Gastrocnemius medialis (tissue), 4 donors: ENCODE measurements around the gene ASTN1. TPM values are rescaled to one million over a fixed set of nuclear protein-coding genes. Genes with fewer than 3 reads are reported as not detected.

Source experiments
- ATAC-seq, 2 donors: fragments of 150-250 bp; one replicate each; pipeline ENCODE4 v1.9.1; 2016
- DNase-seq, 2 donors: peaks; one replicate each; pipeline ENCODE4 v3.0.0-alpha.2; 2019
- H3K27ac ChIP-seq, 4 donors: fragments of 200-600 bp; sonication (generic); 1 replicate in 1 of 4; 2 replicates in 3 of 4; pipeline ENCODE4 v1.5.1; 2016 to 2018; ENCODE audit warnings: mild to moderate bottlenecking in 2 of 4, moderate library complexity in 1 of 4
- H3K27me3 ChIP-seq, 3 donors: fragments of 200-600 bp; sonication (generic) in 2 of 3; 1 replicate in 1 of 3; 2 replicates in 2 of 3; pipeline versions ENCODE4 v1.5.1 to v1.6.0; 2016 to 2019; ENCODE audit warnings: mild to moderate bottlenecking in 1 of 3, moderate library complexity in 1 of 3
- H3K36me3 ChIP-seq, 2 donors: fragments of 200-600 bp; sonication (generic) in 1 of 2; one replicate each; pipeline ENCODE4 v1.5.1; 2017 to 2018
- H3K4me1 ChIP-seq, 2 donors: fragments of 200-600 bp; sonication (generic) in 1 of 2; one replicate each; pipeline ENCODE4 v1.5.1; 2016 to 2017; ENCODE audit warnings: mild to moderate bottlenecking in 2 of 2
- H3K4me3 ChIP-seq, 4 donors: fragments of 200-600 bp; sonication (generic) in 3 of 4; 1 replicate in 1 of 4; 2 replicates in 3 of 4; pipeline ENCODE4 v1.5.1; 2016 to 2019; ENCODE audit warnings: mild to moderate bottlenecking in 2 of 4
- H3K9me3 ChIP-seq, 3 donors: fragments of 200-600 bp; sonication (generic) in 2 of 3; 1 replicate in 1 of 3; 2 replicates in 2 of 3; pipeline ENCODE4 v1.5.1; 2016 to 2019
- CTCF ChIP-seq, 5 experiments: fragments of 450-650 bp in 3 of 5; fragments of 200-600 bp in 2 of 5; sonication (generic) in 2 of 5; IDR thresholded peaks in 4 of 5; conservative IDR thresholded peaks in 1 of 5; 1 replicate in 4 of 5; 2 replicates in 1 of 5; pipeline ENCODE4 v1.5.1; 2016 to 2019; ENCODE audit warnings: antibody characterized with exemption in 5 of 5, mild to moderate bottlenecking in 3 of 5, moderate library complexity in 3 of 5
- POLR2A ChIP-seq, 2 donors: fragments of 450-650 bp; IDR thresholded peaks; one replicate each; pipeline ENCODE4 v1.6.1; 2017; ENCODE audit warnings: antibody characterized with exemption in 2 of 2, mild to moderate bottlenecking in 2 of 2, moderate library complexity in 2 of 2
- in situ Hi-C, 4 donors: fragments of 200-750 bp; cut with MboI; loops; one replicate each; pipeline versions ENCODE4 v1.15.0 to v1.8.0; 2017; ENCODE audit warnings: low sequenced_read_pairs in 4 of 4
- intact Hi-C: fragments of 100-400 bp; cut with DNase I; formaldehyde crosslinking; loops from one replicate; pipeline ENCODE4 v1.15.1; 2023; ENCODE audit warnings: low total_unique reads
- total RNA-seq, 4 donors: library from RNA; depleted of rRNA; stranded (reverse); fragments of >200 nt; gene quantifications; one replicate each; pipeline versions ENCODE4 v1.1.0 to v1.2.3, GENCODE V29; 2016

ASTN1 gene
- total RNA-seq, 4 donors from 2014 or later: 0.09 to 0.10 TPM; not detected in 2

GRCh38 chr1:177063648-177064047 is 100.9 kb downstream of the ASTN1 start:
- ATAC-seq (no peak), DNase-seq (no peak)
- in situ Hi-C loops: no loop called here
- intact Hi-C loops: no loop called here
- H3K27ac ChIP-seq: no peak overlapping the region
- no peak overlapping the region for H3K4me3 ChIP-seq
- H3K36me3 ChIP-seq: no peaks in the 10 kb centered on the region
- H3K27me3 ChIP-seq: no peaks in the 10 kb centered on the region
- TF ChIP-seq CTCF (IDR thresholded peaks at IDR 0.05 in 4 of 5, conservative IDR thresholded peaks at IDR 0.05 in 1 of 5) (no peak), POLR2A (IDR thresholded peaks at IDR 0.05) (no peak)
- no peaks in the 10 kb centered on the region for H3K9me3 ChIP-seq
- no peaks in the 10 kb centered on the region for H3K4me1 ChIP-seq

- in situ Hi-C loops: no loop called here
- H3K36me3 ChIP-seq: no peaks in the 10 kb centered on the region
Observed at GRCh38 chr1:177054542-177054941, 110.0 kb downstream of the ASTN1 start.

GRCh38 chr1:177053648-177054047 is 110.9 kb downstream of the ASTN1 start:
- H3K27me3 ChIP-seq: no peaks in the 10 kb centered on the region
- H3K4me3 ChIP-seq: no peak overlapping the region
- no peak for ATAC-seq
- no peaks in the 10 kb centered on the region for H3K36me3 ChIP-seq
- intact Hi-C loops (no loop called here), in situ Hi-C loops (no loop called here)
- no peak overlapping the region for H3K27ac ChIP-seq
- TF ChIP-seq CTCF (IDR thresholded peaks at IDR 0.05 in 4 of 5, conservative IDR thresholded peaks at IDR 0.05 in 1 of 5) (no peak), POLR2A (IDR thresholded peaks at IDR 0.05) (no peak)
- DNase-seq: no peak
- H3K4me1 ChIP-seq: no peaks in the 10 kb centered on the region
- H3K9me3 ChIP-seq: no peaks in the 10 kb centered on the region

More at GRCh38 chr1:177054542-177054941, 110.0 kb downstream of the ASTN1 start:
- no peak for TF ChIP-seq POLR2A (IDR thresholded peaks at IDR 0.05)
- no peak for TF ChIP-seq CTCF (IDR thresholded peaks at IDR 0.05 in 4 of 5, conservative IDR thresholded peaks at IDR 0.05 in 1 of 5)
- Histone ChIP-seq H3K4me1 (no peaks in the 10 kb centered on the region), H3K27ac (no peak overlapping the region), H3K9me3 (no peaks in the 10 kb centered on the region), H3K27me3 (no peaks in the 10 kb centered on the region), H3K4me3 (no peak overlapping the region)
- intact Hi-C loops: no loop called here
- ATAC-seq (no peak), DNase-seq (no peak)

- Histone ChIP-seq H3K27ac (no peak overlapping the region), H3K4me3 (no peak overlapping the region), H3K27me3 (no peaks in the 10 kb centered on the region), H3K36me3 (no peaks in the 10 kb centered on the region), H3K9me3 (no peaks in the 10 kb centered on the region), H3K4me1 (no peaks in the 10 kb centered on the region)
- intact Hi-C loops: no loop called here
- DNase-seq (no peak), ATAC-seq (no peak)
- TF ChIP-seq CTCF (IDR thresholded peaks at IDR 0.05 in 4 of 5, conservative IDR thresholded peaks at IDR 0.05 in 1 of 5): no peak
- no peak for TF ChIP-seq POLR2A (IDR thresholded peaks at IDR 0.05)
- in situ Hi-C loops: no loop called here
Observed at GRCh38 chr1:177048314-177049069, 116.0 kb downstream of the ASTN1 start.

- TF ChIP-seq POLR2A (IDR thresholded peaks at IDR 0.05): no peak
- TF ChIP-seq CTCF (IDR thresholded peaks at IDR 0.05 in 4 of 5, conservative IDR thresholded peaks at IDR 0.05 in 1 of 5): no peak
- Histone ChIP-seq H3K27ac (no peak overlapping the region), H3K4me3 (no peak overlapping the region), H3K27me3 (no peaks in the 10 kb centered on the region), H3K4me1 (no peaks in the 10 kb centered on the region), H3K9me3 (no peaks in the 10 kb centered on the region), H3K36me3 (no peaks in the 10 kb centered on the region)
- intact Hi-C loops: no loop called here
- DNase-seq: no peak
- in situ Hi-C loops: no loop called here
- ATAC-seq: no peak
Observed at GRCh38 chr1:177045151-177045550, 119.4 kb downstream of the ASTN1 start.
